ENCODE data around the gene ROR1. TPM values are rescaled to one million over a fixed set of nuclear protein-coding genes. Genes with fewer than 3 reads are reported as not detected.

ROR1 gene
- total RNA-seq, 1 donor from 2014 or later, result 11.0 TPM

DNA sequence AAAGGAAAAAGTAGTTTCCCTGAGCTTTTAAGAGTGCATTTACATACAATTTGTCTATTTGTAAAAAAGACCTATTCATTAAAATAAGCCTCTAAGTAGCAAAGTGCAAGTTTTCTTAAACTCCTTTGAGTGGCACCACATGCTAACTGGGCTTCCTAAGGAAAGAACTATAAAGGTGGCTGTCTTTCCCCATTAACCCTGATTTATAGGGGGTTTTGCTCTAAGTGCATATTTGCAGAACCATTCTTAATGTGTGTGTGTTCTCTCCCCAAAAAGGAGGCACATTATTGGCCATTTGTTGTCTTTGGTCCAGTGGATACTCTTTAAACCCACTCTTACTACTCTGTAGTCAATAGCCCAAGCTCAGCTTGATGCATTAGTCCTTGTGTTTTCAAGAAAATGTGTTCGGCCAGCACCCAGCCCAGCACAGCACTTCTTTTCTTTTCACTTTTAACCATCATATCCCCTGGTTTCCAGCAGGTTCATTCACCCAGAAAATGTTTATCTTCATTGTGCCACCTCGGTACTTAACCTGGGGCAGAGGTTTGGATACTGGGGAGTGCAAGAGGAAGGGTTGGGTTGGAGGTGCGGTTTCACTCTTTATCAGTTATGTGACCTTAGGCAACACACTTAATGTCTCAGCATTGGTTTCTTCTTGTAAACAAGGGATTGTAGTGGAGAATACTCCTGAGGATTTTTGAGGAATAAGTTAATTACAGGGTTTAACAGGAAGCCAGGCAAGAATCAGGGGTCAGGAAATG lies 267.7 kb downstream of the ROR1 start:
- no peak overlapping the region for H3K4me3 Mint-ChIP-seq
- DNase-seq (ENCODE audit: low read depth, low spot score), result no peak
- H3K27me3 Mint-ChIP-seq (ENCODE audit: low read depth), result no peaks in the 10 kb centered on the region
- no peak overlapping the region for H3K27ac Mint-ChIP-seq (ENCODE audit: unreplicated experiment)
- peaks cover 2% of the 10 kb centered on the region for H3K9me3 Mint-ChIP-seq
- H3K4me1 Mint-ChIP-seq, result peaks cover 45% of the 10 kb centered on the region
- peaks cover 3% of the 10 kb centered on the region for H3K36me3 Mint-ChIP-seq (ENCODE audit: low read depth)
- TF ChIP-seq, protein P1, sequence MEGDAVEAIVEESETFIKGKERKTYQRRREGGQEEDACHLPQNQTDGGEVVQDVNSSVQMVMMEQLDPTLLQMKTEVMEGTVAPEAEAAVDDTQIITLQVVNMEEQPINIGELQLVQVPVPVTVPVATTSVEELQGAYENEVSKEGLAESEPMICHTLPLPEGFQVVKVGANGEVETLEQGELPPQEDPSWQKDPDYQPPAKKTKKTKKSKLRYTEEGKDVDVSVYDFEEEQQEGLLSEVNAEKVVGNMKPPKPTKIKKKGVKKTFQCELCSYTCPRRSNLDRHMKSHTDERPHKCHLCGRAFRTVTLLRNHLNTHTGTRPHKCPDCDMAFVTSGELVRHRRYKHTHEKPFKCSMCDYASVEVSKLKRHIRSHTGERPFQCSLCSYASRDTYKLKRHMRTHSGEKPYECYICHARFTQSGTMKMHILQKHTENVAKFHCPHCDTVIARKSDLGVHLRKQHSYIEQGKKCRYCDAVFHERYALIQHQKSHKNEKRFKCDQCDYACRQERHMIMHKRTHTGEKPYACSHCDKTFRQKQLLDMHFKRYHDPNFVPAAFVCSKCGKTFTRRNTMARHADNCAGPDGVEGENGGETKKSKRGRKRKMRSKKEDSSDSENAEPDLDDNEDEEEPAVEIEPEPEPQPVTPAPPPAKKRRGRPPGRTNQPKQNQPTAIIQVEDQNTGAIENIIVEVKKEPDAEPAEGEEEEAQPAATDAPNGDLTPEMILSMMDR (conservative IDR thresholded peaks at IDR 0.05), result no peak

DNA sequence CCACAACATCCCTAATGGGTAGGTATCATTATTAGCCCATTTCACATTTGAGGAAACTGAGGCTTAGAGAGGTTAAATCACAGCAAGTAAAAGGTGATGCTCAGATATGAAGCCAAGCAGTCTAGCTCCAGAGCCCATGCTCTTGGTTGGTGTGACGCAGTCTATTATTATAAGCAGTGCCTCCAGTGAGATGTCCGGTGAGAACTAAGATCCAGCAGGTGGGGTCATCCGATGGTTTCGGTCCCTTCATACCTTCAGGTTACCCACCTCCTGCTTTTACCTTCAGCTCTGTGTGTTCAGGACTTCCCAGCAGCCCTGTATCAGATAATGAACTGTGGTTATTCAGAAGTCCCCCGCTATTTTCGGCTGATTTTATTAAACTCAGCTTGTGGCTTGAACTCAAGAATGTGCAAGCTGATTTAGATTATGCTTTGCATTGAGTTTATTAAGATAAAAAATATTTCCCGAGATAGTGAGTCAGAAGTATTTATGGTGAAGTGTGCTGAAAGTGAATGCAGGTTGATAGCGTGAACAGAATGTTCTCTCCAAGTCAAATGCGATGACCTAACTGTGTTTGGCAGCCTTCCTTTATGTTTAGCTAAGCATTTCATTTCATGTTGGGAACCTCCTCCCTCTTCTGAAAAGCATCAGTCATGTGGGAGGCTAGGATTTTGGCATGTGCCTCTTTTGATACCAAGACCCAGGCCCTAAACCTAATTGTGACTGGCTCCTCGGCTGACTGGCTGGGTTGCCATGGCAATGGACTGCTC lies 268.7 kb downstream of the ROR1 start:
- no peaks in the 10 kb centered on the region for H3K9me3 Mint-ChIP-seq
- TF ChIP-seq, protein P1 (conservative IDR thresholded peaks at IDR 0.05), result no peak
- peaks cover 3% of the 10 kb centered on the region for H3K36me3 Mint-ChIP-seq (ENCODE audit: low read depth)
- DNase-seq (ENCODE audit: low read depth, low spot score), result no peak
- no peak overlapping the region for H3K4me3 Mint-ChIP-seq
- peaks cover 45% of the 10 kb centered on the region for H3K4me1 Mint-ChIP-seq
- H3K27ac Mint-ChIP-seq (ENCODE audit: unreplicated experiment), result no peak overlapping the region
- H3K27me3 Mint-ChIP-seq (ENCODE audit: low read depth), result no peaks in the 10 kb centered on the region

DNA sequence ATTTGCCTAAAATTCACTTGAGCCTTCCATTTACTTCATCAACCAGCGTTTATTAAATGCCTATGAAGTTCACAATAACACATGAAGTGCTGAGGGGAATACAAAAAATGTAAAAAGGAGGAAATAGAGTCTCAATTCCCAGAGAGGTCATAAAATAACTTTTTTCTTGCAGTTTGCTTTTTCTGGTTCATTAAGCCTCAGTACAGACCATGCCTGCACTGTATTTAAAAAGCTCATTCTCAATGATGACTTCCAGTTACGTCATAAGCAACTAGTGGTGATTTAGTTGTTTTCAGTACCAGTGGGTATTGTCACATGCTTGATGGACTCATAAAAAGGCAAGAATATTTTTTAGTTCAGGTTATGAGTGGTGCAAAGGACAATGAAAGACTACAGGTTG lies 269.5 kb downstream of the ROR1 start:
- no peak overlapping the region for H3K4me3 Mint-ChIP-seq
- H3K36me3 Mint-ChIP-seq (ENCODE audit: low read depth), result peaks cover under 1% of the 10 kb centered on the region
- peaks cover 39% of the 10 kb centered on the region for H3K4me1 Mint-ChIP-seq
- TF ChIP-seq, protein P1 (conservative IDR thresholded peaks at IDR 0.05), result no peak
- H3K9me3 Mint-ChIP-seq, result no peaks in the 10 kb centered on the region
- DNase-seq (ENCODE audit: low read depth, low spot score), result no peak
- no peak overlapping the region for H3K27ac Mint-ChIP-seq (ENCODE audit: unreplicated experiment)
- H3K27me3 Mint-ChIP-seq (ENCODE audit: low read depth), result no peaks in the 10 kb centered on the region

DNA sequence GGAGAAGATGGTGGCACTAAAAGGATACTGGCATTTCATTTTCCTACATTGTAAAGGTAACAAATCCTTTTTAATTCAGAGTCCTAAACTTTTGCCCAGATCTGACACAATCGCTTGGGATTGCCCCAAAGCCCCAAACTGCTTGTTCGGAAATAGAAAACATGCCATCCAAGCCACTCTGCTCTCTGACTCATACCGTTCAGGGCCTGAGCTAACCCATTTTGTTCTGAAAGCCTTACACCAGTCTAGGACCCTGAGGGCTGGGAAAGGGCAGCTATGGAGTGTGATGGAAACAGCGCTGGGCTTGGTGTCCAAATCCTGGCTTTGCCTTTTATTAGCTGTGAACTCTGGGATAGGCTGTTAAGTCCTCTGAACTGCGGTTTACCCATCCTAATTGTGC lies 270.2 kb downstream of the ROR1 start:
- H3K27ac Mint-ChIP-seq (ENCODE audit: unreplicated experiment), result no peak overlapping the region

DNA sequence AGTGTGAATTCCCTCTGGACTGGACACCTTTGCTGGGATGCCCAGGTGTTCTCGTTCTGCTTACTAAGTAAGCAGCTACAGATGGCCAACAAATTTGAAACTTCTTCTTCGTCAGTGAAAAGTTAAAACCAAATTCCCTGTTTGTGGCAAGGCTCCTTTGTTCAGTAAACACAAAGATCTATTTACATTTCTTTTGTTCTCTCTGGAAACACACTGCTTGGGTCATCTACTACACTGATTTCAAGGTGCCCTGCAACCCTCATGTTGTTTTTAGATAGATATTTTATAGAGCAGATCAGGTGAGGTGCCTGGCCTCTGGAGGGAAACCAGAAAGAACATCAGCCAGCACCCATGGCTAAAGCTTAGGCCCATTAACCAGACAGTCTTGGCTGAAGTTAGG lies 272.4 kb downstream of the ROR1 start:
- Mint-ChIP-seq H3K4me1 (peaks cover 23% of the 10 kb centered on the region), H3K27ac (ENCODE audit: unreplicated experiment) (no peak overlapping the region), H3K36me3 (ENCODE audit: low read depth) (peaks cover 4% of the 10 kb centered on the region), H3K27me3 (ENCODE audit: low read depth) (no peaks in the 10 kb centered on the region), H3K9me3 (no peaks in the 10 kb centered on the region), H3K4me3 (no peak overlapping the region)
- DNase-seq (ENCODE audit: low read depth, low spot score), result no peak
- TF ChIP-seq, protein P1 (conservative IDR thresholded peaks at IDR 0.05), result no peak

More for the DNA sequence above, 270.2 kb downstream of the ROR1 start:
- Mint-ChIP-seq H3K9me3 (no peaks in the 10 kb centered on the region), H3K27me3 (ENCODE audit: low read depth) (no peaks in the 10 kb centered on the region), H3K4me1 (peaks cover 34% of the 10 kb centered on the region), H3K4me3 (no peak overlapping the region), H3K36me3 (ENCODE audit: low read depth) (no peaks in the 10 kb centered on the region)
- no peak for DNase-seq (ENCODE audit: low read depth, low spot score)
- TF ChIP-seq, protein P1 (conservative IDR thresholded peaks at IDR 0.05), result no peak

Data from neural crest cell (in vitro differentiated cells).